ENCODE results near the gene MZT2A.
"Not testable (repeated sequence)": the region's sequence is repeated elsewhere in the genome, so short reads cannot be mapped to it uniquely, and the experiment has no call there.

The MZT2A gene, protein sequence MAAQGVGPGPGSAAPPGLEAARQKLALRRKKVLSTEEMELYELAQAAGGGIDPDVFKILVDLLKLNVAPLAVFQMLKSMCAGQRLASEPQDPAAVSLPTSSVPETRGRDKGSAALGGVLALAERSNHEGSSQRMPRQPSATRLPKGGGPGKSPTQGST

DNA sequence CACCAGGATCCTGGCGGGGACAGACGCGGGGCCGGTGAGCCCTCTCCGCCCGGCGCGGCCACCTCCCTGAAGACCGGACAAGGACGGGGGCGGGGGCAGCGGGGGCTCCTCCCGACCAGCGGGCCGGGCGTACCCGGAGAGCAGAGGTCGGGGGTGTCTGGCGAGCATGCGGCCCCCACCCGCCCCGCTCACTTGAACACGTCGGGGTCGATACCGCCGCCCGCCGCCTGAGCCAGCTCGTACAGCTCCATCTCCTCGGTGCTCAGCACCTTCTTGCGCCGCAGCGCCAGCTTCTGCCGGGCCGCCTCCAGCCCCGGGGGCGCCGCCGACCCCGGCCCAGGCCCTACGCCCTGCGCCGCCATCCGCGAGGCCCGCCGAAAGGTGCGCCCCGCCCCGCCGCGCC, at the start of gene MZT2A:
Gene MZT2A (minus strand): TSS at position 383 of the 403 bp plus-strand sequence. CDS start 21 bp downstream, at position 362.
- DNase-seq (ENCODE audit: low read depth in 2 of 2) = peak in 1 of 2 donors; percentile 63

DNA sequence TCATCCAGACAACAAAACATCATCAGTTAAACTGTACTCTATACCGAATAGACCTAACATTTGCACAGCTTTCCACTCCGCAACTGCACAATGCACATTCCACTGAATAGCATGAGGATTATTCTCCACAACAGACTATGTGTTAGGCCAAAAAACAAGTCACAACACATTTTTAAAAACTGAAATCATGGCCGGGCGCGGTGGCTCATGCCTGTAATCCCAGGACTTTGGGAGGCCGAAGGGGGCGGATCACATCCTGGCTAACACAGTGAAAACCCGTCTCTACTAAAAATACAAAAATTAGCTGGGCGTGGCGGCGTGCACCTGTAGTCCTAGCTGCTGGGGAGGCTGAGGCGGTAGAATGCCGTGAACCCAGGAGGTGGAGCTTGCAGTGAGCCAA, 46.7 kb upstream of the MZT2A start:
- DNase-seq (ENCODE audit: low read depth in 2 of 2) = not testable (repeated sequence)

DNA sequence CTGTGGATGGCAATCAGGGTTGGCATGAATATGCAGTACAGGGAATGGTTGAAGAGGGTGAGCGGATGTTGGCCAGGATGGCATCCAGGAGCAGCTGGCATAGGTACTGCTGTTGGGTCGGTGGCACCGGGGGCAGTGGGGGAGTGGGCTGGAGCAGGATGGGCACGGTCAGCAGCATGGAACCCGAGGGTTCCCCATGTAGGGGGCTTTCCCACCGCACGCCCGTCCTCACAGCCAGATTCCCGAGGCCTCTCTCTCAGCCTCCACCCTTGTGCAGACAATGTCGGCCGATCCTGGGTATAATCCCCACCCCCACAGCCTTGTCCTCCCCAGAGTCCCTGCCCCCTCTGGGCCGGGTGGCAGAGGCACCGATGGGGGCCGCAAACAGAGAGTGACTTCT, 44.6 kb upstream of the MZT2A start:
- DNase-seq (ENCODE audit: low read depth in 2 of 2) = not testable (repeated sequence)

DNA sequence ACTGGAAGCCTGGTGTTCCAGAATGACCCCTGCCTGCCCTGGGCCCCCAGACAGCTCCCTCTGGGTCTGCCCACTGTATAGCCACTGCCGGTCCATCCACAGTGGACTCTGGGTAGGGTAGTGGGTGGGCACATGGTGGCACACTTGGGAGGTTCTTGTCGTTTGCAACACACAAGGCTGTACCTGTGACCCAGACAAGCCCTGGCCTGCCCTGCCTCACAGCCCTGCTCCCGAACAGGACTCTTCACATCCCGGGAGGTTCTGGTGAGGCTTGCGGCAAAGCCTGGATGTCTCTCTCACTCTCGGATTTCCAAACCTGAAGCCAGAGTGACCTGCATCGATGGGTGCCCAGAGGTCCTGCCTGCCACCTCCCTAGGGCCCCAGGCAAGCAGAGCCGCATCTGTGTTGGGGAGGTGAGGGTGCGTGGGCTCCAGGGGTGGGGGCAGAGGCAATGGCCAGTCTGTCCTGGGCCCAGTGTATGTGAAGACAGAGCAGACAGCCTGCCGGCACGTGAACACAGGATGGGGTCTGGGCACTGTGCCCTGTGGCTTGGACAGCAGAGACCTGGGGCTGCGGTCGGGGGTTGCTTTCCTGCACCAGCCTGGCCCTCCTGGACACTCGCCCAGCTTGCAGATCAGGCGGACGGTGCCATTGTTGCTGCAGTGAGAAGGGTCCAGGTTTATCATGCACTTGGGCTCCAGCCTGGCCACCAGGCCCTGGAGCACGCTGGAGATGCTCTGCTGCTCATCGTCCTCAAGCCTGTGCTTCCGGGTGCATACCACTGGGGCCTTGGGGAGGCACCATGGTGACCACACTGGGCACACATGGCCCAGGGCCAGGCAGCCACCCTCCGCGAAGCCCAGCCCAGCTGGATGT, 44.0 kb upstream of the MZT2A start:
- not testable (repeated sequence) for DNase-seq (ENCODE audit: low read depth in 2 of 2)

DNA sequence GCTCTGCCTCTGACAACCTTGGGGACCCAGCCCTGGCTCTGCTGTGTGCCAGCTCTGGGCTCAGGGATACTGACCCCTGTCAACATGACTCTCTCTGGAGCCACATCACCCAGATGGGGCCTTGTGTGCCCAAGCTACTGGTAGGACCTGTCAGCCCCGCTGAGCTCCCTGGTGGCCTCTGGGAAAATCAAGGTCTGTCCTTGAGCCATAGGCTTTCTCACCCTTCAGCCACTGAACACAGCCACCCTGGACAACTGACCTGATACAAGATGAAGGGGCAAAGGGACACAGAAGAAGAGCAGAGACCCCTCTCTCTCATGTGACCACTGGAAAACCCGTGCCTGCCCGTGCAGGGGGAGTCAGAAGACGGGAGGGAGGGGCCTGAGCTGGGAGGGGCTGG, 43.3 kb upstream of the MZT2A start:
- DNase-seq (ENCODE audit: low read depth in 2 of 2) = no peak

DNA sequence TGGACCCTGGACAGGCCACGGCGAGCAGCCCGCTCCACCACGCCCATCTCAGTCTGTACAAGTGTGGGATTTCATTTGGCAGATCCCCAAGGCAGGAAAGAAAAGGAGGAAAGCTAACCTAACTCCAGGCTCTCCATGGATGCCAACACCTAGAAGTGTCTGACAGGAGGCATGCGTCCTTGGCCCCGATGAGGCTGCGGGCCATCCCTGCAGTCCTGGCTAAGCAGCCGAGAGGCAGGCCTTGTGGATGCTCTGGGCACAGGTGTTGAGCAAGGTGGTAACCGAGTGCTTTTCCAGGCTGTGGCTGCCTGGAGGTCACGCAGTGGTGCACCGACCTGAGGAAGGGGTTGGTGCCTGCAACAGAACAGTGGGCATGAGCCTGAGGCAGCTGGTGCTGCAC, 42.8 kb upstream of the MZT2A start:
- DNase-seq (ENCODE audit: low read depth in 2 of 2) = not testable (repeated sequence)

DNA sequence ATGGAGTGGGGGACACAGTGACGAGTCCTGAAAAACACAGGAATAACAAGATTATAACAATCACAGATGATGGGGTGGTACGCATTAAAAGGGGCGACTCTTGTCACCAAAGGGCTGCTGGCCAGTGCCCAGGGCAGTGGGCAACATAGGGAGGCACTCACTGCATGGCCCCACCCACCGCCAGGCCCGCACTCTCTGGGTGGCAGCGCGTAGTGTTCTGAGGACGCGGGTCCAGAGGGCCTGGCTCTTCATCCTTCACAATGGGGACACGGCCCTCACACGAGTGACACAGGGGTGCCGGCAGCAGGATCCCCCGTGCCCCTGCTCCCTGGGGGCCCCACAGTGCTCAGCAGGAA, 42.1 kb upstream of the MZT2A start:
- not testable (repeated sequence) for DNase-seq (ENCODE audit: low read depth in 2 of 2)

DNA sequence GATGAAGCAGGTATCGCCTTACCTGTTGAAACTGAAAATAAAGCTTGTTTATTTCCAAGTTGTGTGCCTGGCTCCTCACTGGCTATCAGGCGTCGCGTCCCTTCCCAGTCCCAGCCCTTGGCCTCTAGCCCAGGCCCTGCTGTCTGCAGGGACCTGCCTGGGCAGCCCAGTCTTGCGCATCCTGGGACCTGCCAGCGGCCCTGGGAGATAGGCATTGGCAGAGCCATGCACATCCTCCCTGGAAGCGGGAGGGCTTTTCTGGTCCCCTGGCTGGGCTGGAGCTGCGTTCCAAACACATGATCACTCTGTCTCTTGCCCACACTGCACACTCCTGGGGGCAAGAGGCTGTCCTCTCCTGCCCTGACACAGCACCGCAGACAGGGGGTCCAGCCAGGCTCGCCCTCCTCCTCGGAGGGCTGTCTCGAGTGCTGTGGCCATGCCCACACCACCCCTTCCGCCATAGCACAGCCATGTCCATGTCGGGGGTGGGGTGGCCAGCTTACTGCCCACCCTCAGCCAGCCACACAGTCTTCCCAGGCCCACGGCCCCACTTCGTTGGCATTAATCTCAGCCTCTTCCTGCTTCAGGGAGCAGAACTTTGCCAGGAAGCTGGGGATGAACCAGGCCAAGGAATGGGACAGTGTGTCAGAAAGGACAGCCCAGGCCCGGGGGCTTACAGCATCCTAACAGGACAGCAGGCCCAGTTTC, 41.6 kb upstream of the MZT2A start:
- not testable (repeated sequence) for DNase-seq (ENCODE audit: low read depth in 2 of 2)

DNA sequence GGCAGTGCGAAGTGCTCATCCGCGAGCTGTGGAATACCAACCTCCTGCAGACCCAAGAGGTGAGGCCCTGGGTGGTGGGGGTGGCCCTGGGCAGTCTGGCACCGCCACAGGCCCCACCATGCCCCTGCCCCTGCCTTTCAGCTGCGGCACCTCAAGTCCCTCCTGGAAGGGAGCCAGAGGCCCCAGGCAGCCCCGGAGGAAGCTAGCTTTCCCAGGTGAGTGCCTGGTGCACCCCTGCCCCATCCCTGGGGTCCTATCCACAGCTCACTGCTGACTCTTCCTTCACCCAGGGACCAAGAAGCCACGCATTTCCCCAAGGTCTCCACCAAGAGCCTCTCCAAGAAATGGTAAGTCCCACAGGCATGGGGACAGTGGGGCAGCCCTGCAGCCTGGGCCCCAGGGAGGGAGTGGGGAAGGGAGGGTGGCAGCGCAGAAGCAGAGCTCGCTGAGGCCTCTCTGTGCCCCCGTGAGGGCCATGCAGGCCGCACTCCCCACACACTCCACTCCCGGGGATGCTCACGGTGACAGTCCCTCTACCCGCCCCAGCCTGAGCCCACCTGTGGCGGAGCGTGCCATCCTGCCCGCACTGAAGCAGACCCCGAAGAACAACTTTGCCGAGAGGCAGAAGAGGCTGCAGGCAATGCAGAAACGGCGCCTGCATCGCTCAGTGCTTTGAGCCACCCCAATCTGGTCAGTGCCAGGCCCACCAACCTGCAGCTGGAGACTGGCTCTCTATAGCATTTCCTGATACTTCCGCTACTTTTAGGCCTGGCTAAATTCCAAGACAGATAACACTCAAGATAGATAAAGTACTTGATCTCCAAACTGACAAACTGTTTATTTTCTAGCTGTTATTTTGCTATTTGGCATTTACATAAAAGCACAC, 40.8 kb upstream of the MZT2A start:
- not testable (repeated sequence) for DNase-seq (ENCODE audit: low read depth in 2 of 2)

DNA sequence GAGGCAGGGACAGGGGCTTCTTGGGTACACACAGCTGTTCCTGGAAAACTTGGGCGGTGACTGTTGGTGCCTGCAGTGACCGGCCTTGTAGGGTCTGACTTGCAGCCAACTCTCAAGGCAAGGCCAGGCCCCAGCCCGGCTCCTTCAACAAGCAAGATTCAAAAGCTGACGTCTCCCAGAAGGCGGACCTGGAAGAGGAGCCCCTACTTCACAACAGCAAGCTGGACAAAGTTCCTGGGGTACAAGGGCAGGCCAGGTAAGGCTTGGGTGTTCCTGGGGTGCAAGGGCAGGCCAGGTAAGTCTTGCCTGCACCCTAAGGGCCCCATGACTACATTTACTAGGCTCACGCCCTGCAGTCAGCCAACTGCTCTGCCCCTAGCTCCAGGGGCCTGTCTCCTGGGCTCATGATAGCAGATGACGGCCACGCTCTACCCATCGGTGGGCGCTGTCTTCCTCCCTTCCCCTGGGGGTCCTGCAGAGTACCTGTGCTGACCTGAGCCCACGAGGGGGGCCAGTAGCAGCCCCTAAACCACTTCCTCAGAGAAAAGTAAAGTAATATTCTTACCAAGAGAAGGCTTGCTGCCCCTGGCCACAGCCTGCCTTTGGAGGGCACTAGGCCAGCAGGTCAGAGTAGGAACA, 39.5 kb upstream of the MZT2A start:
- not testable (repeated sequence) for DNase-seq (ENCODE audit: low read depth in 2 of 2)

DNA sequence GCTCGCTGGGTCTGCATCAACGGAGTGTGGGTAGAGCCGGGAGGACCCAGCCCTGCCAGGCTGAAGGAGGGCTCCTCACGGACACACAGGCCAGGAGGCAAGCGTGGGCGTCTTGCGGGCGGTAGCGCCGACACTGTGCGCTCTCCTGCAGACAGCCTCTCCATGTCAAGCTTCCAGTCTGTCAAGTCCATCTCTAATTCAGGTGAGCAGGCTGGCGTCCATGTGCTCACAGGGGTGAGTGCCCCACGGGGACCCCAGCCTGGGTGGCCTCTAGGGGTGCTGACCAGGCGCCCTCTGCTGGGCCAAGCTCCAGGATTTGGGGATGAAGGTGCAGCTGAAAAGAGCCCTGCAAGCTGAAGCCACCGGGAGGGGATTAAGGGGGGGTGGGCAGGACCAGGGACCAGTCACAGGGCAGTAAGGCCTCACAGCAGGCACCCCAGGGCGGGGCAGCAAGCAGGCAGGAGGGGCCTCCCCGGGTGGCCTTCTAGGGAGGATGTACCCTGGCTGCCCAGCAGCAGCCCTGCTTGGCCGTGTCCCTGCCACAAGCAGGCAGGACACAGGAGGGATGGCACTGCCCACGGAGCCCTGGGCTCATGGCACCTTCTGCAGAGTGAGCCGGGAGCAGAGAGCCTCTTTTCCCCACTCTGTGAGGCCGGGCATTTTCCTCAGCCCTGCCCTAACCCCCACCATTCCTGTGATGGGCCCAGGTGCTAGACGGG, 38.6 kb upstream of the MZT2A start:
- not testable (repeated sequence) for DNase-seq (ENCODE audit: low read depth in 2 of 2)

DNA sequence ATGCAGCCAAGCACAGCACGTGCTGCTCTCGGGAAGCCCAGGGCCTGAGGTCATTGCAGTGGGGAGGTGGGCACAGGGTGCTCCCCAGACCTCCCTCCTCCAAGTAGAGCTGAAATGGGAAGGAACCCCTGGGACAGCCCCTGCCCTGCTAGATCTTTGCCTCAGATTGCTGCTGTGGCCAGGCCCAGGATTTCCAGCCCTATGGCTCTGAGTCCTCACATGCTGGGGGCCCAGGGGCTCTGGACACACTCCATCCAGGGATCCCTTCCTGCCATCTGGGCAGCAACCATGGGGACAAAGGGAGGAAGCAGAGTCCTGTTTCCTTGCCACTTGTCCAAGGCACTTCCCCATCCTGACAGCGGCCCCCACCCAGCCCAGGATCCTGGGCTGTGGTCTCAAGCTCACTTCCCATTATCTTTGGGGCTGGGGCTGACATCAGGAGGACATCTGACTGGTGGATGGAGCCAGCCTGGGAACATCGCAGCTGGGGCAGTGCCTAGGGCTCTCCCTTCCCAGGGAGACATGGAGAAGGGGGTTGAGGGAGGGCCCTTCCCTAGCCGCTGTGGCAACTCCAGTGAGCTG, 37.8 kb upstream of the MZT2A start:
- not testable (repeated sequence) for DNase-seq (ENCODE audit: low read depth in 2 of 2)

DNA sequence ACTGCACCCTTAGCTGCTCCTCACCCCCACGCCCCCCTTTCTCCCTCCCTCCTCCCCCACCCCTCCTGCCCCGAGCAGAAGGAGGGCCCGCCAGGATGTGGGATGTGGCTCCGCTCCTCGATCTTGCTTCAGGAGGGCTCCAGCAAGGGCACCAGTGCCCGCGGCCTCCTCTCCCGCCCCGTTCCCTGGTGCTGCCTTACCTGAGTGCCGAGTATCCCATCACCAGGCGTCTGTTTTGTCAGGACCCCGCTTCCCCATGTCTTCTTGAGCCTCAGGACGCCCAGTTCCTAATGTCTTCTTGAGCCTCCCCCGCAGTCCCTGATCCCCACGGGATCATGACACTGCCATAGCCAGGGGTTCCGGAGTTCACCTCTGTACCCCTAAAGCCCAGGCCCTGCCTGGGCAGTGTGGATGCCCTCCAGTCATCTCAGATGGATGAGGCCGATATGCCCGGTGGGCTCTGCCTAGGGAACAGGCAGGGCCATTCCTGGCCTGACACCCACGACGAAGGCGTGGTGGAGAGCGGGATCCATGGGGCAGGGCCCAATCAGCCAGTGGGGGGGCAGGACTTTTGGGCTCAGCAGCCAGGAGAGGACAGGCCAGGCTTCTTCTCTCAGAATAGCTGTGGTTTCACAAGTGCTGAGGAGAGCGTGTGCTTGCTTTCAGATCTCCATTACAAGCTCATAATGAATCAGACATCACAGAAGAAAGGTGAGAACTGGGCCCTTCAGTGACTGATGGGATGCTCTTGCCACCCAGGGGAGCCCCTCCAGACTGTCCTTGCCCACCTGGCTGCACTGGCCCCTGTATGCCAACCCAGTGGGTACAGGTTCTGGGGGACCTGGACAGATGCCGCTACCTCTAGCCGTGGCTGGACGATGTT, 37.0 kb upstream of the MZT2A start:
- not testable (repeated sequence) for DNase-seq (ENCODE audit: low read depth in 2 of 2)

DNA sequence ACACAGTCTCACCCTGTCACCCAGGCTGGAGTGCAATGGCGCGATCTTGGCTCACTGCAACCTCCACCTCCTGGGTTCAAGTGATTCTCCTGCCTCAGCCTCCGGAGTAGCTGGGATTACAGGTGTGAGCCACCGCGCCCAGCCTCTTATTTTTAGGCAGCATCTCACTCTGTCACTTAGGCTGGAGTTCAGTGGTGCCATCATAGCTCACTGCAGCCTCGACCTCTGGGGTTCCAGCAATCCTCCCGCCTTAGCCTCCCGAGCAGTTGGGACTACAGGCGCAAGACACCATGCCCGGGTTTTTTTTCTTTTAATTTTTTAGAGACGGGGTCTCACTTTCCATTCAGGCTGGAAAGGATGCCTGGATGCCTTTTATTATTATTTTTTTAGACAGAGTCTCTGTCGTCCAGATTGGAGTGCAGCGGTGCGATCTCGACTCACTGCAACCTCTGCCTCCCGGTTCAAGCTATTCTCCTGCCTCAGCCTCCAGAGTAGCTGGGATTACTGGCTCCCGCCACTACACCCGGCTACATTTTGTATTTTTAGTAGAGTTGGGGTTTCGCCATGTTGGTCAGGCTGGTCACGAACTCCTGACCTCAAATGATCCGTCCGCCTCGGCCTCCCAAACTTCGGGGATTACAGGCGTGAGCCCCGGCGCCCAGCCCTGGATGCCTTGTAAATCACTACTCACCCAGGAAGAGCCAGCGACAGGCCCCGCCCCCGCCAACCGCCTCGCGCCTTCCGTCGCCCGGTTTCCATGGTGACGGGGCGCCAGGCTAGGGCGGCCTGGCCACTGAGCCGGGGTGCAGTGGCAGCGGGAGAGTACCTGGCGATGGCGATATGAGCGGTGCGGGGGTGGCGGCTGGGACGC, 35.2 kb upstream of the MZT2A start, which contains the start of gene CCDC74A:
Gene CCDC74A (plus strand): TSS at position 758 of the 871 bp plus-strand sequence. CDS start 83 bp downstream, at position 841.
- DNase-seq (ENCODE audit: low read depth in 2 of 2) = peak; percentile 56 to 57

DNA sequence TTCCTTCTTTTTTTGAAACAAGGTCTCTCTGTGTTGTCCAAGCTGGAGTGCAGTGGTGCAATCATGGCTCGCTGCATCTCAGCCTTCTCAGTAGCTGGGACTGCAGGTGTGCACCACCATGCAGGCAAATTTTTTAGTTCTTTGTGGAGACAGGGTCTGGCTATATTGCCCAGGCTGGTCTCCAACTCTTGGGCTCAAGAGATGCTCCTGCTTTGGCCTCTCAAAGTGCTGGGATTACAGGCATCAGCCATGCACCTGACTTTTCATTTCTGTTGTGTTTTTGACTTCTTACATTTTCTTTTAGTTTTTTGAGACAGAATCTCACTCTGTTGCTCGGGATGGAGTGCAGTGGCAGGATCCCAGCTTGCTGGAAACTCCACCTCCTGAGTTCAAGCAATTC, 33.1 kb upstream of the MZT2A start:
- not testable (repeated sequence) for DNase-seq (ENCODE audit: low read depth in 2 of 2)

DNA sequence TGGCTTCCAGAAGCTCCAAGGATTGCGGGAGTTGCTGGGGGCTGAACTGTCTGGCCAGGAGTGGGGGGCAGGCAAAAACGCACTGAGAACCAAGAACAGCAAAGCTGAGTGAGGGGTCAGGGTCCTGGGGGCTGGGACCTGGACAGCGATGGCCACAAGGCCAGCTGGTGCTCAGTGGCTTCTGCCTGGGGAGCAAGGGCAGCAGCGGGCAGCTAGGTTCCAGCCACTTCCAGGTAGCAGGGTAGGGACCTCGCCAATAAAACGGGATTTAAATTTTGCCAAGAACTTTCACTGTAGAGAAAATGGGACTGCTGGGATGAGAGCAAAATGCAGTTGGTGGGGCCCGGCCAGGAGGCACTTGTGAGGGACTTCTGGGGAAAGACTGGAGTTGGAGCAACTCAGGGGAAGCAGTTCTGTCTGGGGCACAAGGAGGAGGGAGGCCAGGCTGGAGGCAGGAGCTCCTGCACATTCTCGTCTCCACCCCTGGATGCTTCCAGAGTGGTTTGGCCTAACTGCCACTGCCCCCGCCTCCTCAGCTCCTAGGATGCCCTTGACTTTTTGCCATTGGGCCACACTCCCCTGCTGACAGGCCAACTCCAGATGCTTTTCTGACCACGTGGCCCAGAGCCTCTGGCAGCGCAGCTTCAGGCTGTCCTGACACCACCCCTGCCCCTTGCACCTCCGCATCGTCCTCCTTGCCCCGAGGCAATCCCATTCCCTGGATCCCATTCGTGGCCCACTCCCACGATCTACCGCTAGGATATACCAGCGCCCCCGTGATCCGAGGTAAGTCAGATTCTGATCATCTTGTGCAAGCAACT, 30.0 kb upstream of the MZT2A start:
- no peak for DNase-seq (ENCODE audit: low read depth in 2 of 2)

DNA sequence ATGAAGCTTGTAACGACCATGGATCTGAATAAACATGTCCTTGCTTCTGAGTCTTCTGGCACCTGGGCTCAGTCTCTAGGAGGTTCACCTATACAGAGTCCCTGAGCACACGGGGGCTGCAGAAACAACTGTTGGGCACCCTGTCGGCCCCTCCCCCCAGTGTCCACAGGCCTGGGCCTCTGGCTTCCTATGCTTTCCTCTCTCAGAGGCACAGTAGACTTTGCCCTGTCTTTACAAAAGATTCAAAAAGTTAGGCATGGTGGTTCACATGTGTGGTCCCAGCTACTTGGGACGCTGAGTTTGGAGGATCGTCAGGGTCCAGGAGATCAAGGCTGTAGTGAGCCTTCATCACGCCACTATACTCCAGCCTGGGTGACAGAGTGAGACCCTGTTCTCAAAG, 29.3 kb upstream of the MZT2A start:
- not testable (repeated sequence) for DNase-seq (ENCODE audit: low read depth in 2 of 2)
